Measurements from ENCODE around the gene UCP1.

DNA sequence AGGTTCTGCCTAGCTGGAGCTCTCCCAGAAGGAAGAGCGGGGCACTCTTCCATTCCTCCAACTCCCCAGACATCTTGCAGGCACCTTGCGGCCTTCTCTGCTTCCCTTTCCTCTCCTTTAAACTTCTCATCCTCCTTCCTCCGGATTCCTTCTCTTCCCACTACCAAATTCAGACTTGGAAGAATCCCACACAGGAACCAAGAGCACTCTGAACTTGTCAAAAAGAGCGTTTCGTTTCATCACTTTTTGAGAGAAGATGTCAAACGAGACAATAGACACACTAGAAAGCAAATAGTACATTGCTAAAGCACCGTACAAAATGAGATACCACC is 512 bp upstream of the UCP1 start:
- no peak for TF ChIP-seq CTCF (IDR thresholded peaks at IDR 0.05)
- no peak for TF ChIP-seq POLR2A (IDR thresholded peaks at IDR 0.05)

Measured in ovary (tissue), 3 donors.